CD4-positive, alpha-beta T cell (primary cell): Measurements from ENCODE around the gene NIPSNAP3A. TPM values are rescaled to one million over a fixed set of nuclear protein-coding genes. Genes with fewer than 3 reads are reported as not detected.
A peak's percentile ranks its signal among the peaks of the same experiment; 100 is the strongest.

Experiments used
- ATAC-seq: fragments of 200-7000 bp; cut with Tn5 transposase; one replicate; pipeline ENCODE4 v1.10.0; 2022; ENCODE audit warnings: mild to moderate bottlenecking; ENCODE audit not compliant: poor library complexity
- CTCF ChIA-PET: fragments of 350-600 bp; sonication (Branson Sonifier 250); formaldehyde crosslinking; loops from one replicate; lab custom pipeline; 2021; ENCODE audit warnings: antibody characterized with exemption, inconsistent platforms; lab: Charles Lee
- POLR2A ChIA-PET: fragments of 350-600 bp; sonication (Branson Sonifier 250); formaldehyde crosslinking; loops from one replicate; lab custom pipeline; 2021; ENCODE audit warnings: antibody characterized with exemption, inconsistent platforms; lab: Charles Lee
- DNase-seq, 14 experiments: peaks; one replicate each; pipeline ENCODE4 v3.0.0-alpha.2; 2013 to 2020; ENCODE audit warnings: mixed read lengths in 2 of 14
- H3K27ac ChIP-seq, 2 donors: one replicate each; pipeline versions ENCODE4 v1.5.1 to v1.7.0; 2013; ENCODE audit warnings: low read length in 2 of 2, low read depth in 1 of 2, mild to moderate bottlenecking in 1 of 2
- H3K27me3 ChIP-seq, 2 experiments: 1 replicate in 1 of 2; 2 replicates in 1 of 2; pipeline versions ENCODE4 v1.6.1 to v1.7.0; 2013; ENCODE audit warnings: low read length in 2 of 2, control low read depth in 1 of 2, mild to moderate bottlenecking in 1 of 2, moderate library complexity in 1 of 2; ENCODE audit not compliant: insufficient read depth in 2 of 2, control insufficient read depth in 1 of 2
- H3K36me3 ChIP-seq: one replicate; pipeline ENCODE4 v1.6.1; 2013; ENCODE audit warnings: low read length, control low read depth; ENCODE audit not compliant: insufficient read depth
- H3K4me1 ChIP-seq: one replicate; pipeline ENCODE4 v1.6.1; 2013; ENCODE audit warnings: low read length, control low read depth; ENCODE audit not compliant: insufficient read depth
- H3K4me3 ChIP-seq: one replicate; pipeline ENCODE4 v1.5.1; 2013; ENCODE audit warnings: mild to moderate bottlenecking, low read length, moderate library complexity
- H3K9me3 ChIP-seq, 2 experiments: 1 replicate in 1 of 2; 2 replicates in 1 of 2; pipeline versions ENCODE4 v1.6.1 to v1.7.0; 2013; ENCODE audit warnings: low read length in 2 of 2, mild to moderate bottlenecking in 2 of 2, control low read depth in 1 of 2, moderate library complexity in 1 of 2; ENCODE audit not compliant: control insufficient read depth in 1 of 2, insufficient read depth in 1 of 2
- H3K27ac Mint-ChIP-seq: one replicate; pipeline ENCODE4 v1.8.0; 2020; ENCODE audit warnings: mixed read lengths
- H3K27me3 Mint-ChIP-seq: one replicate; pipeline ENCODE4 v1.8.0; 2021; ENCODE audit warnings: mixed read lengths
- H3K36me3 Mint-ChIP-seq: one replicate; pipeline ENCODE4 v1.8.0; 2021; ENCODE audit warnings: low read depth, mixed read lengths
- H3K4me1 Mint-ChIP-seq: one replicate; pipeline ENCODE4 v1.8.0; 2021; ENCODE audit warnings: low read depth, mixed read lengths
- H3K4me3 Mint-ChIP-seq: one replicate; pipeline ENCODE4 v1.8.0; 2020; ENCODE audit warnings: mild to moderate bottlenecking, mixed read lengths
- H3K9me3 Mint-ChIP-seq: one replicate; pipeline ENCODE4 v1.8.0; 2020; ENCODE audit warnings: mixed read lengths
- CTCF ChIP-seq: fragments of 200-600 bp; IDR thresholded peaks from one replicate; pipeline ENCODE4 v1.8.0; 2022; ENCODE audit warnings: antibody characterized with exemption, mild to moderate bottlenecking
- intact Hi-C, 2 experiments: fragments of 100-400 bp; cut with DNase I in 1 of 2; cut with micrococcal nuclease in 1 of 2; formaldehyde crosslinking; loops; one replicate each; pipeline versions ENCODE4 v1.15.1 to v1.9.0; 2023 to 2025; cut with DNase I, micrococcal nuclease
- total RNA-seq, 174 experiments: library from RNA in 2 of 174; stranded (reverse) in 2 of 174; gene quantifications; one replicate each; pipeline ENCODE4 v1.2.3 and lab custom pipeline; 2021 to 2026

The NIPSNAP3A gene
- total RNA-seq, 2 experiments from 2014 or later, result 9.0 to 10.6 TPM

GRCh38 chr9:104740621-104741020 is 6.9 kb upstream of the NIPSNAP3A start:
- Mint-ChIP-seq H3K27ac (no peak overlapping the region), H3K27me3 (no peaks in the 10 kb centered on the region), H3K4me1 (no peaks in the 10 kb centered on the region), H3K4me3 (no peak overlapping the region), H3K36me3 (no peaks in the 10 kb centered on the region), H3K9me3 (no peaks in the 10 kb centered on the region)
- intact Hi-C loops, result loop anchor here (5.0 to 10.0 kb wide), 4 partner anchors 563 to 716 kb away; no protein-coding TSS in a partner anchor
- Histone ChIP-seq H3K4me1 (no peaks in the 10 kb centered on the region), H3K27ac (no peak overlapping the region), H3K9me3 (no peaks in the 10 kb centered on the region), H3K27me3 (no peaks in the 10 kb centered on the region), H3K4me3 (no peak overlapping the region), H3K36me3 (no peaks in the 10 kb centered on the region)
- DNase-seq, result no peak
- CTCF ChIA-PET, result no interaction called here
- ATAC-seq, result no peak
- POLR2A ChIA-PET, result interaction anchor here (0.7 kb wide), 1 partner anchor 9 kb away, joined by 4 read pairs; no protein-coding TSS in a partner anchor
- no peak for TF ChIP-seq CTCF

- DNase-seq (peak in 7 of 14 experiments; percentile 10 to 85 (median 48)), ATAC-seq (peak; percentile 30)
- Mint-ChIP-seq H3K36me3 (peaks cover 15% of the 10 kb centered on the region), H3K27ac (no peak overlapping the region), H3K4me1 (peaks cover 13% of the 10 kb centered on the region), H3K9me3 (no peaks in the 10 kb centered on the region), H3K27me3 (no peaks in the 10 kb centered on the region), H3K4me3 (peak overlapping the region; percentile 0)
- POLR2A ChIA-PET, result no interaction called here
- peak; percentile 89 for TF ChIP-seq CTCF
- Histone ChIP-seq H3K36me3 (no peaks in the 10 kb centered on the region), H3K4me3 (no peak overlapping the region), H3K27me3 (no peaks in the 10 kb centered on the region), H3K27ac (no peak overlapping the region), H3K9me3 (no peaks in the 10 kb centered on the region), H3K4me1 (peaks cover 12% of the 10 kb centered on the region)
- intact Hi-C loops, result loop anchor here (2.0 to 10.0 kb wide), 6 partner anchors 566 to 1345 kb away; no protein-coding TSS in a partner anchor
- CTCF ChIA-PET, result interaction anchor here (1.3 kb wide), 1 partner anchor 10 kb away, joined by 3 read pairs; no protein-coding TSS in a partner anchor
Observed at GRCh38 chr9:104743376-104743985, 4.0 kb upstream of the NIPSNAP3A start.

- H3K9me3 ChIP-seq, result no peaks in the 10 kb centered on the region
- no peaks in the 10 kb centered on the region for H3K36me3 ChIP-seq
- H3K4me3 Mint-ChIP-seq, result peak overlapping the region; percentile 63
- H3K4me3 ChIP-seq, result no peak overlapping the region
- no peak overlapping the region for H3K27ac ChIP-seq
- peaks cover 17% of the 10 kb centered on the region for H3K4me1 ChIP-seq
- POLR2A ChIA-PET, result interaction anchor here (1.1 kb wide), 1 partner anchor 8 kb away, joined by 3 read pairs; no protein-coding TSS in a partner anchor
- intact Hi-C loops, result loop anchor here (5.0 to 10.0 kb wide), 4 partner anchors 654 to 946 kb away; partner anchors contain the start of genes TMEM38B (in 2 of the 2) and SMC2 (in 1 of the 2)
- peak overlapping the region; percentile 68 for H3K27ac Mint-ChIP-seq
- no peaks in the 10 kb centered on the region for H3K27me3 ChIP-seq
- CTCF ChIA-PET, result no interaction called here
- H3K4me1 Mint-ChIP-seq, result peaks cover 24% of the 10 kb centered on the region
- no peak for TF ChIP-seq CTCF
- no peaks in the 10 kb centered on the region for H3K9me3 Mint-ChIP-seq
- DNase-seq (no peak), ATAC-seq (no peak)
- H3K27me3 Mint-ChIP-seq, result no peaks in the 10 kb centered on the region
- H3K36me3 Mint-ChIP-seq, result peaks cover 16% of the 10 kb centered on the region
Observed at GRCh38 chr9:104745852-104746251, 1.6 kb upstream of the NIPSNAP3A start.
